Prostate gland (tissue), 2 donors: ENCODE results near the gene RNASET2.

Source experiments
- CTCF ChIP-seq, 4 experiments: fragments of 200-600 bp in 2 of 4; fragments of 450-650 bp in 2 of 4; sonication (generic) in 2 of 4; IDR thresholded peaks; 1 replicate in 3 of 4; 2 replicates in 1 of 4; pipeline ENCODE4 v1.5.1; 2016 to 2019; ENCODE audit warnings: antibody characterized with exemption in 4 of 4, mild to moderate bottlenecking in 2 of 4, moderate library complexity in 2 of 4
- POLR2A ChIP-seq: fragments of 450-650 bp; IDR thresholded peaks from one replicate; pipeline ENCODE4 v1.6.1; 2016; ENCODE audit warnings: antibody characterized with exemption, mild to moderate bottlenecking

GRCh38 chr6:166906376-166907044 lies 49.8 kb downstream of the RNASET2 start:
- TF ChIP-seq CTCF (IDR thresholded peaks at IDR 0.05): no peak
- TF ChIP-seq POLR2A: no peak
